ENCODE measurements around the gene PRKD2.

The PRKD2 gene

DNA sequence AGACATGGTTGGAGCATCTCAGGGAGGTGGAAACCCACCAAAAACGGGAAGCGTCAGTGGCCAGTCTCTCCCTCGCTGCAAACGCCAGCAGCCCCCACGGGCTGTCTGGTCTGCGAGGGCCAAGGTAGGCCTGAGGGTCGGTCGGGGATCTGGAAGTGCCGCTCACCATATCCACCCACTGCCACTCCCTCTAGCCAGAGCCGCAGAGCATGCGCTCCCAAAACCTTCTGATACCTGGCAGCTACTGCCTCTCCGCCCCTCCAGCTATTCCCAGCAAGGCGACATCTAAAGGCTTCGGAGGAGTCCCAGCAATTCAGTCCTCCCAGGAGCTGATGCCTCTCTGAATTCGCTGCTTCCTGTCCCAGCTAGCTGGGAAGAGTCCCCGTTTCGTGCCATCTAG is 24.5 kb upstream of the PRKD2 start:
- DNase-seq (ENCODE audit: low read depth) = no peak

GRCh38 chr19:46739290-46739771 is 22.4 kb upstream of the PRKD2 start:
- DNase-seq (ENCODE audit: low read depth) = no peak

- DNase-seq (ENCODE audit: low read depth) = no peak
Measured at GRCh38 chr19:46737761-46738171, 20.9 kb upstream of the PRKD2 start.

DNA sequence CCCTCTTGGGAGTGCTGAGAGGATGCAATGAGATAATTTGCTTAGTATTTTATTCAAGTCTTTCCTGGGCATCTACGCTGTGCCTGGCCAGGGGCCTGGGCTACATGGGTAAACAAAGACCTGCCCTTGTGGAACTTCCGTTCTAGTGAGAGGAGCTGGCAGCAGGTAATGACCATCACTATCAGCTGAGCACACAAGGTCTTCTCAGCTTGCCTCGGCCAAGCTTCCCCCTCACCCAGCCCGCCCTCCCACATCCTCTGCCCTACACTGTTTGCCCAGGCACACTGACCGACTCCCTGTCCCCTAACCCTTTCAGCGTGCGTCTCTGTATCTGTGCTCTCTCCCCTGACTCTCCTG is 20.4 kb upstream of the PRKD2 start:
- no peak for DNase-seq (ENCODE audit: low read depth)

DNA sequence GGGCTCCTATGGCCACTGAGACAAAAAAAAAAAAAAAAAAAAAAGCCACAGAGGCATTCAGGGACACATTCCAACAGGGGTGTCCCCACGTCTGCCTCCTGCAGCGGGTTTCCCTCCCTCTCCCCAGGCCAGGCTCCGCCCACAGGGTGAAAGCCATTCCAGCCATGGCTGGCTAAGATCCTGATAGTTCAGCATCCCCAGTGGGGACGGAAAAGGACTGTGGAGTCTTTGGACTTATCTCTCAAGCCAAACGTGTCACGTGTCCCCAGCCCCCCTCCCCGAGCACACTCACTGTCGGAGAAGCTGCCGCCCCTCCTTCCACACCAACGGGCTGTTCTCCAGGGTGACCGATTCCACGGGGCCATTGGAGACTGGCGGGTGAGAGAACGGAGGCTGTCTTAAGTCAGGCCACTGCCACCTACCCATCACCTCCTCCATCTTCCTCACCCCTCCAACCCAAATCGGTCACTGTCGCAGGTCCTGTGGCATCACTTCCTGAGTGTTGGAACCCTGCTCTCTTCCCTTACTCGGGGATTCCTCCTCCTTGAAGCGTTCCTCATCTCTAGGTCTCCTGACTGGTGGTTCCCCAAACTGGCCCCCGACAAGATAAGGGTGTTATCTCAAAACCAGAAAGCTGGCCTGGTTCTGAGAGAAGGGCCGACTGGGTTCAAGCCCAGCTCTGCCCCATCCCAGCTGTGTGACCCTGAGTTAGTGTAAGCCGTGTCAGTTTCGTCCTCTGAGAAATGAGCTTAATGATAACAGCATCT is 19.8 kb upstream of the PRKD2 start:
- DNase-seq (ENCODE audit: low read depth) = no peak

DNA sequence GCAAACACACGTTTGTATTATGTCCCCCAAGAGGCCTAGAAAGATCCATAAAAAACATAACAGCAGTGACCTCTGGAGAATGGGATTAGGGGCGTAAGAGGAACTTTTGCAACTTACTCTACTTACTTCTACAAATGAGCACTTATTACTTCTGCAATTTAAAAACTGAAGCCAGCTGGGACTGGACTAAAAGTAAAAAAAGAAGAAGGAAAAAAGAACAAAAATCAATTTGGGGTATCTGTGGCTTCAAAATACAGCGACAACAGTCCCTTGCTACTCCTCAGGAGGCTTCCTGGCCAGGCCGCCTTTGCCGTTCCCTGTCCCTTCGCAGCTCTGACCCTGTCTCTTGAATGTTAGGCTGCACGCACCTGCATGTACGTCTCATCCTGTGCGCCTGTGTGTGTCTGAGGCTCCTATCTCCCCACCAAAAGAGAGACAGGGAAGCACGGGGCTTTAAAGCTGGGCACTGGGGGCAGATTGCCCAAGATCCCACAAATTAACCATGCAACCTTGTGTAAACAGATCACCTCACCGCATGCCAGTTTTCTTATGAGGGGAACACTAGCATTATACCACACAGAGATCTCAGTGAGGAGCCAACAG is 16.9 kb upstream of the PRKD2 start:
- DNase-seq (ENCODE audit: low read depth) = no peak

DNA sequence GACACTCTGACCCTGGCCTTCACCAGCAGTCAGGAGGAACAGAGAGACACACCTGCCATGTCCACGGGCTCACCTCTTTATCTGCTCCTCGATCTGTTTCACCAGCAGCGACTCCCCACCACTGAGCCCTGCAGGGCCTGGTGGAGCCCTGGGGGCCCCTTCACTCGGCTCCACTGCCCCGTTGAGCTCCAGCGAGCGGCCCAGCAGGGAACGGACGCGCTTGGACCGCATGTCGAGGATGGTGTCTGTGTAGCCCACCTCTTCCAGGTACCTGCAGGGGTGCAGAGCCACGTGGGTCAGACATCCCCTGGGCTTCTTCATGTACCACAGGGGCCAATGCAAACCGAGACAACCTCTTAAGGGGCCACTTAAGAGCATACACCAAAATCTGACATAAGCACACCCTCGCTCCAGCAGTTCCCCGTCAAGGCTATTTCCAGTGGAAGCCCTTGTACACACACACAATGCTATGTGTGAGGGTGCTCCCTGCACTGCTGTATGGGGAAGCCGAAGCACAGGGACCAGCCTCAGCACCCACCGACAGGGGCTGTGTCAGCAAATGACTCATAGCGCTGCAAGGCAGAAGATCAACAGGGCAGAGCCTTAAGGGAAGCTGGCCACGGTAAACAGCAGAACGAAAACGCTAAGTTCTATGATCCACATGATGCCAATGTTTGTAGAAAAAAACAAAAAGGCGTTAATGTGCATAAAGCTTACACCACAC is 16.2 kb upstream of the PRKD2 start:
- no peak for DNase-seq (ENCODE audit: low read depth)

- no peak for DNase-seq (ENCODE audit: low read depth)
Measured at GRCh38 chr19:46732172-46732938, 15.4 kb upstream of the PRKD2 start.

GRCh38 chr19:46731584-46731983 is 14.7 kb upstream of the PRKD2 start:
- no peak for DNase-seq (ENCODE audit: low read depth)

DNA sequence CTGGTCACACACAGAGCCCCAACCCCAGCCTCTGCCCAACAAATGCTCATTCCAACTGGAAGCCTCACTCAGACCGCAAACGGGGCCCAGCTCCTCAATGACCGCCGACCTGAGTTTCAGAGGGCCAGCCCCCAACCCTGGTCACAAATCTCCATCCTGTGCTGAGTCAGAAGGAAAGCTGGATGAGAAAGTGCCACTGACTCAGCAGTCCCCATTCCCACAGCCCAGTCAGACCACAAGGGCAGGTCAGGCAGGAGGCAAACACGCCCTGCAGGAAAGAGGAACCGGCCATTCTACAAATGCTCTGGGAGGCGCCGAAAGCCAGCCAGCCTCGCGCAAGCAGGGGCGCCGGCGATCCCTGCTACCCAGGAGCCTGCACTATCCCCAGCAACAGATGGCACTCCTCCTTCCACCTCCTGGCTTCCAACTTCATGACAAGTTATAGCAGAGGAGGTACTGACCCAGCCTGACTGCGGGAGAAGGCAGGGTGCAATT is 14.1 kb upstream of the PRKD2 start:
- peak; percentile 92 for DNase-seq (ENCODE audit: low read depth)

DNA sequence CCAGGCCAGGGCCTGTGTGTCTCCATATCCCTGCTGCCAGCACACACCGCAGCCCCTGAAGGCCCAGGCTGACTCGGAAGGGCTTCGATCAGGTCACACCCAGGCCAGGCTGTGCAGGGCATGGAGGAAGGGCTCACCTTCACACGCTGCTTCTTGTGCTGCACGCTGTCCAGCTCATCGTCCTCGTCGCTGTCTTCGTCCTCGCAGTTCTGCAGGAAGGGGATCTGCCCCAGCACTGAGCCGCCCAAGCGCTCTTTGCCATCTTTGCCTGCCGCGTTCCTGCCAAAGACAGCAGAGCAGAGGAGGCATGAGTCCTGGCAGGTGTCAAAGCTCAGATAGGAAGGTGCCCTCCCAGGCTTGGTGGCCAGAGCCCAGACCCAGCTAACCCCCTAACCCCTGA is 13.7 kb upstream of the PRKD2 start:
- DNase-seq (ENCODE audit: low read depth) = no peak

- no peak for DNase-seq (ENCODE audit: low read depth)
Measured at GRCh38 chr19:46730187-46730586, 13.3 kb upstream of the PRKD2 start.

DNA sequence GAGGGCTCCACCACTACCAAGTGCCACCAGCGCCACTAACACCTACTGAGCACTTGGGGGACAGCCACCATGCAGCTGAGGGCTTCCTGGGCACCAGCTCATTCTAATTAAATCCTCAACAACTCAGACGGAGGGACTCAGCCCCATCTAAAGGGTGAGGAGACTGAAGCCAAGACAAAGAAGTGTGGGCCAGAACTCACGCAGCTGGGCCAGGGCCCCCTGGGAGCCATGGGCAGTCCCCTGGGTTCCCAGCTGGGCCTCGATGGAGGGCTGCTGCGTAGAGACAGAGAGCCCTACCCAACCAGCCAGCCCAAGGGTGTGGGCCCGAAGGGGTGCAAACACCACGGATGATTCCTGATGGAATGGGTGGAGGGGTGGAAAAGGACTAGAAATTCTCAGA is 12.8 kb upstream of the PRKD2 start:
- DNase-seq (ENCODE audit: low read depth) = no peak

DNA sequence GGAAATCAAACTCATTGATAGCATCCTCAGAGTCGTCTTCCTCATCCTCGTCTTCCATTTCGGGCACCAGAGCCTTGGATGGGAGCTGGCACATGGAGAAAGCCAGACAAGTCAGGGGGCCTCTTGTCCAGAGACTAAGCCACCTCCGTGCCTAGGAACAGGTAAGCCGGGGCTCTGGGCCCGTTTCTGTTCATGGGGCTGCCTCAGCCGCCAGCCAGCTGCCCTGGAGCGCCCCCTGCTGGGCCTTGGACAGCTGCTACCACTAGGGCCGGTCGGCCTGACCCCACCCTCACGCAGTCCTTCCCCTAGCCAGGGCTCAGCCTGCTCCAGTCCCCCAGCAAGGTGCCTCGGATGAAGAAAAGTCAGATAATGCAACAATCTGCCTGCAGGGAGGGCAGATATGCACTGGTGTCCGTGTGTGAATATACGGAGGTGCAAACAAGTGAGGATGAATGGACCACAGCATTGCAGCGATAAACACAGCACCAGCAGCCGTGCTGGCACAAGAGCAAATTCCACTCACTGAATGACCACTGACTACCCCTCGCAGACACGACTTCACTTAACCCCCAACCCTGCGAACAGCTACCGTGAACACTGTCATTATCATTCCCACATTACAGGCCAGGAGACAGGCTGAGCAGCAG is 11.9 kb upstream of the PRKD2 start:
- no peak for DNase-seq (ENCODE audit: low read depth)

- DNase-seq (ENCODE audit: low read depth) = no peak
Measured at GRCh38 chr19:46728208-46728607, 11.3 kb upstream of the PRKD2 start.

DNA sequence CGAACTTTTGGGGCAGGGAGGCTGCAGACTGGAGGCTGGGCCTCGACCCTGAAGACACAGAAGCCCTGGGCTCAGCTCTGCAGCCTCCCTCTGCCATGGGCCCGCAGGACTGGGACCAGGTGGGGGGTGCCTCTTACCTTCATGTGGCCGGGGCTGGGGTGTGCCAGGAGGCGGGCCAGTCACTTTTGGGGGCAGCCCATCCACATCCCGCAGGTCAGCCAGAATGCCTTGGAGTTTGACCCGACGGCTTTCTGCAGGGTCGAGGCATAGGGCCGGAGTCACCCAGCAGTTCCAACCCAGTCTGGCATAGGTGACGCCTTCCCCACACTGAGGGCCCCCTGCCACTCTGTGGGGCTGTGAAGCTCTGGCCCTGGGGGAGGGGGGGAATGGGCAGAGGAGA is 10.8 kb upstream of the PRKD2 start:
- DNase-seq (ENCODE audit: low read depth) = no peak

DNA sequence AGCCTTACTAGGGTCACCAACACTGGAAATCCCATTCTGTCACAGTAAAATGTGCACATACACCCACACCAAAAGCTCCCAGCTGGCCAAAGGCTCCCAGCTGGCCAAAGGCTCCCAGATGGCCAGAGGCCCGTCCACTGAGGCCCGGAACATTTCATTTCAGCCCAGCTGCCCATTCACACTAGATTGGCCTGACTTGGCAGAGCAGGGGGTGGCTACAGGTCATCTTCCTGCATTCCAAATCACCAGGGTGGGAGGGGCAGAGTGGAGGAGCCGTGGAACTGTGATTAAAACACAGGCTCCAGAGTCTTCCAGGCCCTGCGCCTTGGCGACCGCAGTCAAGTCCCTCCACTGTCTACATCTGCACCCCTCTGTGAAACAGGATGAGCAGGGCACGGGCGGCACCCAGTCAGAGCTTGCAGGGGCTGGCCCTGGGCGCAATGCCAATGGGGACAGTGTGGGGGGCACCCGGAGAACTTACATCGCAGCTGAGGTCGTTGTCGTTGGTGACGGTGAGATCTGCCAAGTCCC is 10.1 kb upstream of the PRKD2 start:
- no peak for DNase-seq (ENCODE audit: low read depth)

DNA sequence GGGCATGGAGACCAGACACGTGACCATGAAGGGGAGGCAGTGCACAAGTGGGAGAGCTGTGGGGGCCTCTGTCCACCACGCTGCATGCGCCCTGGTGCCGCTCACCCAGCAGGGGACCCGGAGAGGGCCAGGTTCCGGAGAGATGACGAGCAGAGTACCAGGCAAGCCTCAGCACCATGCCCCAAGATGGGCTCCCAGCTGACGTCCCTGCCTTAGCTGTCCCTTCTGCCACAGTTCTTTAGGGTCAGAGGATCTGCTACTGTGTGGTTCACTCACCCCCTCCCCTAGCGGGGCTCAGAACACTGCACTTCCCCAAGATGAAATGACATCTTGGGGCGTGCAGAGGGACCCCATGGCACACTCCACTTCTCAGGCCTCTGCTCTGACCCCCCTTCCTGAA is 9.6 kb upstream of the PRKD2 start:
- DNase-seq (ENCODE audit: low read depth) = no peak

- DNase-seq (ENCODE audit: low read depth) = no peak
Measured at GRCh38 chr19:46725859-46726393, 9.0 kb upstream of the PRKD2 start.

DNA sequence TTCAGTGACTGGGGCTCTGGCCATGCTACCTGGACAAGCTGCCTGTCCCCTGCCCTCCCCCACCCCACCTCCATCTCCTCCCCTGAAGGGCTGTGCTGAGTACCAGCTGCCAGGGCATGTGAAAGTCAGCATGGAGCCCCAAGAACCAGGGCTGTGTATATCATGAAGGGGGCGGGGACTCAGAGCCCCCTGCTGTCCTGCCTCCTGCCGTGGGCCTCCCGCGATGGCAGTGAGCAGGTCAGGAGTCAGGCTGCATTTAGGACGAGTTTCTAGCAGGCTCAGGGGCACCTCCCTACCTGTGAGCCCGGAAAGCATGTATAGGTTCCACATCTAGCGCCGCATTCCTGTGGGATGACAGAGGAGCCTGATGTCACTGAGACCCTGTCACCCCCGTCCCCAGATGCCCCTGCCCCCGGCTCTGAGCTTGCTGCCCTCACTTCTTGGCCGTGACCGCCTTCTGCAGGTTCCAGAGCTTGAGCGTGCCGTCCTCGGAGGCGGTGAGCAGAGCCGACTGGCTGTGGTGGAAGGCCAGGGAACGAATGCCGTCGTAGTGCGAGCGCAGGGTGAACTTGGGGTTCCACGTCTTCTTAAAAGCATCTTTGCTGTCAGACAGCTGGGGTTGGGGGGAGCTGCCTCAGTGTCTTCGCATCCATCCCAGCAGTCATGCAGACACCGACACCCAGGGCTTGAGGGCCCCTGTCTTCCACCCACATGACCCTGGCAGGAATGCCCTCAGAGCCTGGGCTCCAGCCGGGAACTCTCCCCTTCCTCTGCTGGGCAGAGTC is 8.3 kb upstream of the PRKD2 start:
- no peak for DNase-seq (ENCODE audit: low read depth)
